Activated CD8-positive, alpha-beta memory T cell treated with anti-CD3 and anti-CD28 coated beads, Interleukin-2, amount 50 U/mL, for 24 hours (primary cell): ENCODE measurements around the gene ATP1A4.
"Not testable (repeated sequence)": the region's sequence is repeated elsewhere in the genome, so short reads cannot be mapped to it uniquely, and the experiment has no call there.

ENCODE experiments used
- DNase-seq: peaks from one replicate; pipeline ENCODE4 v3.0.0-alpha.2; 2020; ENCODE audit errors: extremely low read depth

Gene ATP1A4

DNA sequence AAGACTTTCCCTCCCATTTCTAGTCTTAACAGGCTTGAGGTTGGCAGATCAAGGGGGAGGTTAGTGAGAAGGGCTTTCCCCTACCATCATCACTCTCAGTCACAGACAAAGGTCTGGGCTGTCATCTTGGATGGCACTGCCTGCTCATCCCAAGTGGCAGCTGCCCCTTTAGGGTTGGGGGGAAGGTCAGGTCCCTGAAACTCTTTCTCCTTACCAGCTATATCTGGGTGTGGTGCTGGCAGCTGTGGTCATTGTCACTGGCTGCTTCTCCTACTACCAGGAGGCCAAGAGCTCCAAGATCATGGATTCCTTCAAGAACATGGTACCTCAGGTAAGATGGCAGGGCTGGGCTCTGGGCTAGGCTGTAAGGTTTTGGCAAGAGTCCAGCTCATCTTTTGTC lies 27.7 kb upstream of the ATP1A4 start:
- no peak for DNase-seq

DNA sequence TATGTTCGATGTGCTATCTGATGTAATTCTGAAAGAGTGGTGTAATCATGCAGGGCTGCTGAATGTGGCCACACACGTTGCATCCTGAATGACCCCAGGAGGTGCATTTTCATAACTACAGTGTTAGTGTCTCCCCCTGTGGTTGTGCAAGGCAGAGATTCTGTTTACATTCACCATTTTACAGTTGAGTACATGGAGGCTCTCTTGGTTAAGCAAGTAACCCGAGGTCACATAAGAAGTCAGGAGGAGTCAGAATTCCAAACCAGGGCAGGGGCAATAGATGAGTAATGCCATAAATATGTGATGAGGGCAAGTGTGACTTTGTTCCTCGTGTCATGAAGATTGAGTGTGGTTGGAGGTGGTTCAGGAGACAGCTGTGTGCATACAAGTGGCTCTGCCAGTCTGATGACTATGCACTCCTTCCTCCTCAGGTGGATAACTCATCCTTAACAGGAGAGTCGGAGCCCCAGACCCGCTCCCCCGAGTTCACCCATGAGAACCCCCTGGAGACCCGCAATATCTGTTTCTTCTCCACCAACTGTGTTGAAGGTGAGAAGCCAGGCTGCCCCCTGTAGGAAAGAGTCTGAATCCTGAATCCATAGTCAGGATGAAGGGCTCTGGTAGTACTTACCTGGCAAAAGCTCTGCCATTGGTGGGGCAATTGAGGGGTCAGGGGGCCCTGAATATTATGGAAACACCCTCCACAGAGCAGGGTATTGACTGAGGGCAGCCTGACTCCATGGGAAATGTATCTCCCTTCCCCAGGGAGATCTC lies 26.5 kb upstream of the ATP1A4 start:
- no peak for DNase-seq

DNA sequence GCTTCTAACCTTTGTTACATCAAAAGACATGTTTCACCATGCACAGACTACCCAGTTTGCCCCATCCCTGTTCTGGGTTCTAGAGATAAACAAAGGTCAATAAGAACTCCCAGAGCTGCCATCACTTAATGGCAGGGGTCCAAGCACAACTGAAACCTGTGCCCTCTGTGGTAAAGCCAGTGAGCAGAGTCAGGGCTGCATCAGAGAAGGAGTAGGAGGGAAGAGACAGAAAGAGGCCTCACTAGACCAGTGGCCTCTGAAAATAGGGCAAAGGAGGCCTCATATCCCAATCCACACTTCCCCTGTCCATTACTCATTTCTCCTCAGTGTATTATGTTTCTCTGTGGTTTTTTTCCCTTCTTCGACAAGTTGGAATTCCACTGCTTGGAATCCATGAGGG lies 25.7 kb upstream of the ATP1A4 start:
- DNase-seq = no peak

DNA sequence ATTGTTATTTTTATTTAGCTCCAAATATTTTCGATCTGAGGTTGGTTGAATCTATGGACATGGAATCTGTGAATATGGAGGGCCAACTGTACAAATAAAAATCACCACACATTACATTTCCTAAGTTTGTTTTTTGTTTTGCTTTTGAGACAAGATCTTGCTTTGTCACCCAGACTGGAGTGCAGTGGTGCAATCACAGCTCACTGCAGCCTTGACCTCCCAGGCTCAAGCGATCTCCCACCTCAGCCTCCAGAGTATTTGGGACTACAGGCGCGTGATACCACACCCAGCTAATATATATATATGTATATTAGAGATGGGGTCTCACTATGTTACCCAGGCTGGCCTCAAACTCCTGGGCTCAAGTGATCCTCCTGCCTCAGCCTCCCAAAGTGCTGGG lies 25.1 kb upstream of the ATP1A4 start:
- DNase-seq = not testable (repeated sequence)

DNA sequence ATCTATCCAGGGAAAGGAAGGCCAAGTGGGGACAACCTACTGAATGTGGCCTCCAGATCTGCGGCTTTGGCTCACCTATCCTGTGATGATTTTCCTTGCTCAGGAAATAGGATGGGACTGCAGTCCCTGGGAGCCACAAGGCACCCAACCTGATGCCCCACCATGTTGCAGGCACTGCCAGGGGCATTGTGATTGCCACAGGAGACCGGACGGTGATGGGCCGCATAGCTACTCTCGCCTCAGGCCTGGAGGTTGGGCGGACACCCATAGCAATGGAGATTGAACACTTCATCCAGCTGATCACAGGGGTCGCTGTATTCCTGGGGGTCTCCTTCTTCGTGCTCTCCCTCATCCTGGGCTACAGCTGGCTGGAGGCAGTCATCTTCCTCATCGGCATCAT lies 24.0 kb upstream of the ATP1A4 start:
- no peak for DNase-seq

DNA sequence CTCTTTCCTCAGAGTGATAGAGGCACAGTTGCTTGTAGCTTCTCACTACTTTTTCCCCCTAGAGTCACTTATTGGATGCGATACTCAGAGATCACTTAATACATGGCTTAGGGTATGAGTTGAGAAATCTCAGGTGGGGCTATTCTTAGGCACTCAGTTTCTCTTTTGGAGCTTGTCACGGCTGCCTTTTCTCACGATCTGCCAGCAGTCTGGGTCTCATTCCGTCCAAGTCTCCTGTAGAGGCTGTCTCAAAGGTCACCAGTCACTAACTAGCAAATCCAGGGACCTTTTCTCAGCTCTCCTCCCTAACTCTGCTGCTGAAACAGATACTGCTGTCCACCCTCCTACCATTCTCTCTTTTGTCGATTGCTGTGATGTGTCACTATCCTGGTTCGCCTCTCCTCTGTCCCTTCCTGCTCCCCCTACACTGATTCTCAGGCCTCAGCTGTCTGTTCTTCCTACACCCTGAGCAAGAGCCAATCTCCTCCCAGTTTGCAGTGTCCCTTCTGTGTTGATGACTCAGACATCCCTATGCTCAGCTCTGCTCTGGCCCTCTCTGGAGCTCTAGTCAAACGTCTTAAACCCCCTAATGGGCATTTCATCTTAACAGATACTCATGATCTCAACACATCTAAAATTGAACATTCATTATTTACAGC lies 23.4 kb upstream of the ATP1A4 start:
- no peak for DNase-seq

DNA sequence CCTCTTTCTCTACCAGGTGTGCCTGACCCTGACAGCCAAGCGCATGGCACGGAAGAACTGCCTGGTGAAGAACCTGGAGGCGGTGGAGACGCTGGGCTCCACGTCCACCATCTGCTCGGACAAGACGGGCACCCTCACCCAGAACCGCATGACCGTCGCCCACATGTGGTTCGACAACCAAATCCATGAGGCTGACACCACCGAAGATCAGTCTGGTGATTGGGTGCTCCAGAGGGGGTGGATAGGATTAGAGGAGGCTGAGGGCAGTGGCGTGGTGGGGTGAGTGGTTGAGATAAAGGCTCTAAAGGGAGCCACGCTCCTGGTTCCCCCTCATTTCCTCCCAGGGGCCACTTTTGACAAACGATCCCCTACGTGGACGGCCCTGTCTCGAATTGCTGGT lies 22.8 kb upstream of the ATP1A4 start:
- DNase-seq = no peak

DNA sequence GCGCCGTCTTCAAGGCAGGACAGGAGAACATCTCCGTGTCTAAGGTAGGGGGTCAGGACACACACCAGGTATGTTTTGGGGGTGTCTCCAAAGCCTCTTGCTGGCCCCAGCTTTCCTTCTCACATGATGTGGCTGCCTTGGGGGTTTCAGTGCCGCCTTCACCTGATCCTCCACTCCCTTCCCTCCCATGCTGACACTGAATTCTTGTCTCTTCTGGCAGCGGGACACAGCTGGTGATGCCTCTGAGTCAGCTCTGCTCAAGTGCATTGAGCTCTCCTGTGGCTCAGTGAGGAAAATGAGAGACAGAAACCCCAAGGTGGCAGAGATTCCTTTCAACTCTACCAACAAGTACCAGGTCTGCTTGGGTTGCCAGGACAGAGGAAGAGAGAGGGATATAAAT lies 22.4 kb upstream of the ATP1A4 start:
- no peak for DNase-seq

DNA sequence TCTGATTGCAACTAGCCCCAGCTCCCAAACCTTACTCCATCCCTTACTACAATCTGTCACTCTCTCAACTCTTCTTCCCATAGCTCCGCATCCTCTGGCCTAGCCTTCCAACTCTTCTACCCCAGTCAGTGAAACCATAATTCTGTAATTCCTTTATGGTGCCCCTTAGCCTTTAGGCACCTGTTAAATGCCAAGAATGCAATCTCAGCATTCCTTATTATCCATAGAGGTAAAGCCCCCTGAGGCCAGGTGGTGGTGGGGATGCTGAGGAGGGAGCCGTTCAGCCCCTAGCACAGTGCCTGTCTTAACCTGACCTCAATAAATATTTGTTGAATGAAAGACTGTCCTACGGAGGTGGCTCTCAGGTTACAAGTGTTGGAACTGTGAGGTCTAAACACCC lies 21.8 kb upstream of the ATP1A4 start:
- DNase-seq = no peak

DNA sequence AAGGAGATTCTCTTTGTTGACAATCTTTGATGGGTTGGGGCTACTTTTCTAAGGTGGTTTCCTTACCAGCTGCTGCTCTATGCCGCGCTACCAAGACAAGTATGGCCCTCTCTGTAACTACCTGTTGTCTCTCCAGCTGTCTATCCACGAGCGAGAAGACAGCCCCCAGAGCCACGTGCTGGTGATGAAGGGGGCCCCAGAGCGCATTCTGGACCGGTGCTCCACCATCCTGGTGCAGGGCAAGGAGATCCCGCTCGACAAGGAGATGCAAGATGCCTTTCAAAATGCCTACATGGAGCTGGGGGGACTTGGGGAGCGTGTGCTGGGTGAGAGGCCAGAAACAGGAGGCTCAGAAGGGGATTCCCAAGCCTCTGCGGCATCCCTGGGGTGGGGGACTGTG lies 21.4 kb upstream of the ATP1A4 start:
- DNase-seq = no peak

DNA sequence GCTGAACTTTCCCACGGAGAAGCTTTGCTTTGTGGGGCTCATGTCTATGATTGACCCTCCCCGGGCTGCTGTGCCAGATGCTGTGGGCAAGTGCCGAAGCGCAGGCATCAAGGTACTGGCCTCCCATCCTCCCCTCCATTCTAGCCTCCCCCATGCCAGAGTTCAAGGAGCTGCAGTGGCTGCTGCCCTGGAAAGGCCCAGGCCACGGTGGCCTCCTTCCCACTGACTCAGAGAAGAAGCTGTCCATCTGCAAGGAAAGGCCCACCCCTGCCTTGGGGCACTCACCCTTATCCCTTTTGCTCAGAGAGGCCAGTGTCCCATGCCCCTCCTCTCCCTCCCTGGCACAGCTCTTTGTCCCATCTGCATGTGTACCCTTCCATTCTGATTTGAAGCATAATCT lies 20.9 kb upstream of the ATP1A4 start:
- DNase-seq = no peak

DNA sequence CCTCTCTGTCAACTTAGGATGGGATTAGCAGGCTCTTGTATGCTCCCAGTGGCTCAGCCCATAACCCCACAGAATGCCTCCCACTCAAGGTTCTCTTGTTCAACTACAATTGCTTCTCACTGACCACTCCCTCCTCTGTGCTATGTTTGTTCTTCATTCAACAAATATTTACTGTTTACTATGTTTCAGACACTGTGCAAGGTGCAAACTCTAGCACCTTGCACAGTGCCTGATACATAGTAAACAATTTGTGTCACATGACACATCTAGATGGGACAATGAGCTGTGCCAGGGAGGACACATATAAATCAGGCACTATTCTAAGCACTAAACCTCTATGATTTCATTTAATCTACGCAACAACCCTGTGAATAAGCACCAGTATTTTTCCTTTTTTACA lies 20.5 kb upstream of the ATP1A4 start:
- DNase-seq = no peak

DNA sequence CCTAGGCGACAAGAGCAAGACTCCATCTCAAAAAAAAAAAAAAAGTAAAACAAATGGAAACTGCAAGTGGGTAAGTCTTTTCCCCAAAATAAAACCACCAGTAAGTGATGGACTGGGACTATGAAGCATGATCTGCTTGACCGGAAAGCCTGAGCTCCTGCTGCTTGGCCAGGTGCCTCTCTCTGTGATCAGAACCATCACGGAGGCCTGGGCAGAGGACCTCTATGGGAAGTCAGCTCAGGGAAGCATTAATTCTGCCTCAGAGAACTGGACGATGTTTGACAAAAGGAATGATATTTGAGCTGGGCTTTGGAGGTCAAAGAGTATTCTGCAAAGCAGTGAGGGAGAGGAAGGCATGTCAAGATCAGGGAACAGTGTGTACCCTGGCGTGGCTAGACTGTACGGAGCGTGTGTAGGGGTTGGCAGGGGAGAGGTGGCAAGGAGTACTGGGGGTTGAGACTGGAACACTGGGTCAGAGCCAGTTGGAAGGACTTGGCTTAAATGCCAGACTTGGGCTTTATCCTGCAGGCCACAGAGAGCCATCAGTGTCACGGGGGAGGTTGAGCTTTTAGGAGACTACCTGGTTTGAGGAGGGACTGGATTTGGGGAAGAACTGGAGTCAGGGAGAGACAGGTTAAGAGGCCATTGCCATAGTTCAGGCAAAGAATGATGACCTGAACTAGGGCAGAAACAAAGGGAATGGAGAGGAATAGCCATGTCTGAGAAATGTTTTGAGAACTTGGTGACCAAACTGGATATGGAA lies 19.4 kb upstream of the ATP1A4 start:
- DNase-seq = no peak

DNA sequence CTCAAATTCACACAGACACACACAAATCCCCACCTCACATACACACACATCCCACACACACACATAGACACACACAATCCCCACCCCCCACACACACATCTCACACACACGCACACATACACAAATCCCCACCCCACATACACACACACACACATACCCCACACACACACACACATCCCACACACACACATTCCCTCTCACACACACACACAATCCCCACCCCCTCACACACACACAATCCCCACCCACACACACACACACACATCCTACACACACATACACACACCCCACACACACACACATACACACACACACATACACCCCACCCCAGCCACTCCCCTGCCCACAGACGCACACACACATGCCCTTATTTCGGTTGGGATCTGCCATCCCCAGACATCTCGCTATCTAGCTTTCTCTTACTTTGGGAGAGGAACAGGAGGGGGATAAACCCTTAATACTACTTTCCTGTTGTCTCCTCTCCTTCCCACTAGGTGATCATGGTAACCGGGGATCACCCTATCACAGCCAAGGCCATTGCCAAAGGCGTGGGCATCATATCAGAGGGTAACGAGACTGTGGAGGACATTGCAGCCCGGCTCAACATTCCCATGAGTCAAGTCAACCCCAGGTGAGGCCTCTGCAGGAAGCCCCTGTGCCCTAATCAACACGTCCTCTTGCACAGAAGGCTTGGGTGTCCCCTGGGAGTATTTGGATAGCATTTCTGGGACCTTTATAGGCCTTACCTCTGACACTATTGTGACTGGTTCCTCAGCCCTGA lies 17.2 kb upstream of the ATP1A4 start:
- no peak for DNase-seq

DNA sequence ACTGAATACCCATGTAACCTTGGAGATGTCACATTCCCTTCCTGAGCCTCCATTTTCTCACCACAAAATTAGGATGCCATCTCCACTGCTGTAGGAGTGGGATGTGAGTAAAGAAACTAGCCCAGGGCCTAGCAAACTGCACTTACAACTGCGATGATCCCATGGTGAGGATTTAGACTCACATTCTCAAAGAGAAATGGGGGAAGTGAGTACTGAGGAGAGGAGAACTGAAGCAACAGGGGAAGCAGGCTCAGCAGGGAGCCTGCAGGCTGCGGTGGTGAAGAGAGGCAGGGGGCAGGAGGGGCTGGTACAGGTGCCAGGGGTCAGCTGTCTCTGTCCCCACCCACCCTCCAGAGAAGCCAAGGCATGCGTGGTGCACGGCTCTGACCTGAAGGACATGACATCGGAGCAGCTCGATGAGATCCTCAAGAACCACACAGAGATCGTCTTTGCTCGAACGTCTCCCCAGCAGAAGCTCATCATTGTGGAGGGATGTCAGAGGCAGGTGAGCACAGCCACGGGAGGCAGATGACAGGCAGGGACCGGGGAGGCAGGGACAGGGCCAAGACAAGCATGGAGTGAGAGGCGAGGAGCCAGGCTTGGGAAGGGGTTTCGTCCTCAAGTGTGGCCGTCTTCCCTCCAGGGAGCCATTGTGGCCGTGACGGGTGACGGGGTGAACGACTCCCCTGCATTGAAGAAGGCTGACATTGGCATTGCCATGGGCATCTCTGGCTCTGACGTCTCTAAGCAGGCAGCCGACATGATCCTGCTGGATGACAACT lies 16.4 kb upstream of the ATP1A4 start:
- DNase-seq = no peak

DNA sequence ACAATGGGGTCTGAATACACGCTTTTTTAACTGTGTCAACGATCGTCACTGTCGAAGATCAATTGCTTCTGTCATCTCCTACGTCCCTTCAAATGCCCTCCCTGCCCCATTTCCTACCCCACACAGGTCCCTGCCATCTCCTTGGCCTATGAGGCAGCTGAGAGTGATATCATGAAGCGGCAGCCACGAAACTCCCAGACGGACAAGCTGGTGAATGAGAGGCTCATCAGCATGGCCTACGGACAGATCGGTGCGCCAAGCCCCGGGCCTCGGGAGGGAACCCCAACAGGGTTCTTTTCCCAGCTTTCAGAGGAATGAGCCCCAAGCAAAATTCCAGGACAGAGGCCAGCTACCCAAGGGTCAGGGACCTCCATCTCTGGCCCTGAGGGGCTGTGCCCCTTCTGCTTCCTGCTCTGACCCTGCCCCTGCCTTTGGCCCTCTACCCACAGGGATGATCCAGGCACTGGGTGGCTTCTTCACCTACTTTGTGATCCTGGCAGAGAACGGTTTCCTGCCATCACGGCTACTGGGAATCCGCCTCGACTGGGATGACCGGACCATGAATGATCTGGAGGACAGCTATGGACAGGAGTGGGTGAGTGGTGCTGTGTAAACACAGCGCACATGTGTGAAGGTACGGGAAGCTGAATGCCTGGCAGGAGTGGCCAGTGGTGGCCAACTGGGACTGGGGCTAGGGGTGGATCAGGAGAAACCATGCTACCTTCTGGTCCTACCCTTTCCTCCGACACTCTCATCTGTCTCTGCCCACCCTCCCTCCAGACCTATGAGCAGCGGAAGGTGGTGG lies 15.1 kb upstream of the ATP1A4 start:
- no peak for DNase-seq

DNA sequence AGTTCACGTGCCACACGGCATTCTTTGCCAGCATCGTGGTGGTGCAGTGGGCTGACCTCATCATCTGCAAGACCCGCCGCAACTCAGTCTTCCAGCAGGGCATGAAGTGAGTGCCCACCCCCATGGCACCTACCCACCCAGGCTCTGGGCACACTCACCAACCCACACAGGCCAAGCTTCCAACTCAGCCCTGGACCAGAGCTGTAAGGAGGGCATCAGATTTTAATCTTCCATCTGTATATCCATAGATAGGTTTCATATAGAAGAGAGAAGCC lies 14.5 kb upstream of the ATP1A4 start:
- no peak for DNase-seq

DNA sequence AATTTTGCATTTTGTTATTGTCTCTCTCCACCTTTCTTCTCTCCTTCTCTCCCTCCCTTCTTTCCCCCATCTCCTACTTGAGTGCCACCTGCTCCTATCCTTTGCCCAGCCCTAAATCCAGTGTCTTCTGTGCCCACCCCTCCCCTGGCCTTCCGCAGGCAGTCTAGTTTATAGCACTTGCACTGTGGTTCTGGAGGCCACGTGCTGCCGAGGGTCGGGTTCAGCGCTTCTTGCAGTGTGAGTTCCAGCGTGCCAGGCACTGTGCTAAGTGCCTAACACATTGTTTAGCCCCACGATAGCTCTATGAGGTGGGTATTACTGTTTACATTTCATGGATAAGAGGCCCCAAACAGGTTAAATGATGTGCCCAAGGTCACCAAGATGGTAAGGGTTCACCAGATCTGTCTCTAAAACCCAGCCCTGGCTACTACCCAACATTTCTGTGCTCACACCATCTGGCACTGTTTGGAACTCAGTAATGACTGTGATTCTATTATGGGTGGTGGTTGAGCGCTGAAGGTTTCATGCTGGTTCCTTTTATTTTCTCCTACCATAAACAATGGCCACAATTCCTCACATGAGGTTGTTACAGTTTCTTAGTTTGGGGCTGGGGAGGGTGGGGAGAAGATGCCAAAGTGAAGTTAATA lies 14.1 kb upstream of the ATP1A4 start:
- no peak for DNase-seq

DNA sequence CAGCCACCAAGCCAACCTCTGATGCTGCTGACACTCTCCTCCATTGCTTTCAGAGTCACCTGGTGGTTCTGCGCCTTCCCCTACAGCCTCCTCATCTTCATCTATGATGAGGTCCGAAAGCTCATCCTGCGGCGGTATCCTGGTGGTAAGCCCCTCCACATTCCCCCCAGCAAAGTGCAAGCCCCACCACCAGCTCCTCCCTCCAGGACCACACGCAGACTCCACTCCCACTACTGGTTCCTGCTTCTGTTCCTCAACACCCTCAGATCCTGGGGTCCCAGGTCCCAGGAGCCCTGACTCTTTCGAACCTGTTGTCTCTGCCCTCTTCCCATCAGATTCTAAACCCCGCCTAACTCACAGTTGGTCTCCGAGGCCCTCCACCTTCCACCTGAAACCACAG lies 11.6 kb upstream of the ATP1A4 start:
- DNase-seq = no peak

DNA sequence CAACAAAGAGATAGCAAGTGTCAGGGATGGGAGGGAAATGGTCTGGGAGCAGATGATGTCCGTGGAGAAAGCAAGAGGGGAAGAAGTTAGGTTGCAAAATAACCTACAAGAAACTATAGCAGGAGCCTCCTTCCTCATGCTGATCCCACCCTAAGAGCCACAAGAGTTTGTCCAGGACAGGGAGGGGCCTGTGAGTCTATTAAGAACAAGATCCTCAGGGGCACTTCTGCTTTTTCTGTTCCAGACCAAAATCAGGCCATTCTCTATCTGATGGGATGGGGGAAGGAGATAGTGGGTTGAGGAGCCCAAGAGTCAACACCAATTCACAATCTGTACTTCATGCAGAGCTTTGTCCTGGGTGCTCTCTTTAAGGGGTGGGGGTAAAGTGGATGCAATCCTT lies 7.7 kb upstream of the ATP1A4 start:
- DNase-seq = no peak
